SK-N-SH treated with all-trans-retinoic acid at 6 μM for 48 hours (cell line): ENCODE measurements around the gene DEAF1.

Experiments used
- ATAC-seq: fragments of 200-7000 bp; cut with Tn5 transposase; 3 replicates; pipeline ENCODE4 v1.9.1; 2020; ENCODE audit warnings: mild to moderate bottlenecking, moderate library complexity
- ARNTL ChIP-seq: fragments of 450-650 bp; formaldehyde crosslinking; IDR thresholded peaks from 2 replicates; pipeline ENCODE4 v1.5.0; 2020; ENCODE audit warnings: low read depth, mild to moderate bottlenecking, moderate library complexity, borderline replicate concordance
- BACH2 ChIP-seq: fragments of 250-450 bp; sonication (Bioruptor Pico); IDR thresholded peaks from 2 replicates; pipeline ENCODE4 v1.9.0; 2021; ENCODE audit warnings: mild to moderate bottlenecking, borderline replicate concordance
- CSDC2 ChIP-seq: fragments of 250-450 bp; sonication (Bioruptor Pico); IDR thresholded peaks from 2 replicates; pipeline ENCODE4 v1.5.0; 2020; ENCODE audit warnings: mild to moderate bottlenecking, moderate library complexity
- ESRRG ChIP-seq: fragments of 250-450 bp; sonication (Bioruptor Pico); IDR thresholded peaks from 2 replicates; pipeline ENCODE4 v1.6.1; 2021; ENCODE audit warnings: mild to moderate bottlenecking
- GLIS3 ChIP-seq: fragments of 250-450 bp; sonication (Bioruptor Pico); IDR thresholded peaks from 2 replicates; pipeline ENCODE4 v1.5.0; 2020; ENCODE audit warnings: mild to moderate bottlenecking, moderate library complexity
- ISL1 ChIP-seq: fragments of 250-450 bp; sonication (Bioruptor Pico); IDR thresholded peaks from 2 replicates; pipeline ENCODE4 v2.1.2; 2022; ENCODE audit warnings: mild to moderate bottlenecking, moderate library complexity
- OSR1 ChIP-seq: fragments of 250-450 bp; sonication (Bioruptor Pico); IDR thresholded peaks from 2 replicates; pipeline ENCODE4 v1.8.0; 2022; ENCODE audit warnings: moderate library complexity, mild to moderate bottlenecking, inconsistent platforms
- PATZ1 ChIP-seq: fragments of 250-450 bp; sonication (Bioruptor Pico); IDR thresholded peaks from 2 replicates; pipeline ENCODE4 v1.8.0; 2020; ENCODE audit warnings: mild to moderate bottlenecking, moderate library complexity, borderline replicate concordance
- POU6F1 ChIP-seq: fragments of 250-450 bp; sonication (Bioruptor Pico); IDR thresholded peaks from 2 replicates; pipeline ENCODE4 v1.8.0; 2021; ENCODE audit warnings: low read depth, mild to moderate bottlenecking, moderate library complexity, borderline replicate concordance
- PPARA ChIP-seq: fragments of 250-450 bp; sonication (Bioruptor Pico); IDR thresholded peaks from 2 replicates; pipeline ENCODE4 v1.5.0; 2020; ENCODE audit warnings: mild to moderate bottlenecking, borderline replicate concordance
- RARB ChIP-seq: fragments of 250-450 bp; sonication (Bioruptor Pico); IDR thresholded peaks from 2 replicates; pipeline ENCODE4 v1.8.0; 2021; ENCODE audit warnings: mild to moderate bottlenecking, moderate library complexity
- SNAI2 ChIP-seq: fragments of 250-450 bp; sonication (Bioruptor Pico); IDR thresholded peaks from 2 replicates; pipeline ENCODE4 v1.5.0; 2020; ENCODE audit warnings: mild to moderate bottlenecking, moderate library complexity
- TOX ChIP-seq: fragments of 250-450 bp; sonication (Bioruptor Pico); IDR thresholded peaks from 2 replicates; pipeline ENCODE4 v1.8.0; 2021; ENCODE audit warnings: mild to moderate bottlenecking, moderate library complexity, borderline replicate concordance
- TSHZ2 ChIP-seq: fragments of 250-450 bp; sonication (Bioruptor Pico); IDR thresholded peaks from 2 replicates; pipeline ENCODE4 v1.5.0; 2020; ENCODE audit warnings: mild to moderate bottlenecking, moderate library complexity
- ZC3H10 ChIP-seq: fragments of 250-450 bp; sonication (Bioruptor Pico); IDR thresholded peaks from 2 replicates; pipeline ENCODE4 v1.5.1; 2021; ENCODE audit warnings: mild to moderate bottlenecking, moderate library complexity
- ZFP3 ChIP-seq: fragments of 250-450 bp; sonication (Bioruptor Pico); IDR thresholded peaks from 2 replicates; pipeline ENCODE4 v1.5.0; 2020; ENCODE audit warnings: mild to moderate bottlenecking, moderate library complexity
- ZFP30 ChIP-seq: fragments of 450-650 bp; formaldehyde crosslinking; IDR thresholded peaks from 2 replicates; pipeline ENCODE4 v1.5.0; 2022; ENCODE audit warnings: mild to moderate bottlenecking, moderate library complexity
- ZNF565 ChIP-seq: fragments of 450-650 bp; formaldehyde crosslinking; conservative IDR thresholded peaks from 2 replicates; pipeline ENCODE4 v1.5.0; 2020; ENCODE audit warnings: low read depth, mild to moderate bottlenecking, moderate library complexity
- ZNF70 ChIP-seq: fragments of 450-650 bp; formaldehyde crosslinking; IDR thresholded peaks from 2 replicates; pipeline ENCODE4 v1.5.0; 2020; ENCODE audit warnings: mild to moderate bottlenecking, moderate library complexity
- ZNF8 ChIP-seq: fragments of 450-650 bp; formaldehyde crosslinking; IDR thresholded peaks from 2 replicates; pipeline ENCODE4 v1.5.0; 2020; ENCODE audit warnings: mild to moderate bottlenecking, moderate library complexity
- TF ChIP-seq, protein P1 (sequence below): fragments of 250-450 bp; sonication (Bioruptor Pico); IDR thresholded peaks from 2 replicates; pipeline ENCODE4 v1.5.1; 2020; ENCODE audit warnings: low read depth, mild to moderate bottlenecking, moderate library complexity
- TF ChIP-seq, protein P2 (sequence below): fragments of 250-450 bp; sonication (Bioruptor Pico); IDR thresholded peaks from 2 replicates; pipeline ENCODE4 v1.5.1; 2021; ENCODE audit warnings: mild to moderate bottlenecking, moderate library complexity

Gene DEAF1

GRCh38 chr11:696955-697491 is 2.0 kb upstream of the DEAF1 start (continued):
- TF ChIP-seq TSHZ2 (no peak), ESRRG (CRISPR knock-in tag) (no peak), SNAI2 (no peak)

DNA sequence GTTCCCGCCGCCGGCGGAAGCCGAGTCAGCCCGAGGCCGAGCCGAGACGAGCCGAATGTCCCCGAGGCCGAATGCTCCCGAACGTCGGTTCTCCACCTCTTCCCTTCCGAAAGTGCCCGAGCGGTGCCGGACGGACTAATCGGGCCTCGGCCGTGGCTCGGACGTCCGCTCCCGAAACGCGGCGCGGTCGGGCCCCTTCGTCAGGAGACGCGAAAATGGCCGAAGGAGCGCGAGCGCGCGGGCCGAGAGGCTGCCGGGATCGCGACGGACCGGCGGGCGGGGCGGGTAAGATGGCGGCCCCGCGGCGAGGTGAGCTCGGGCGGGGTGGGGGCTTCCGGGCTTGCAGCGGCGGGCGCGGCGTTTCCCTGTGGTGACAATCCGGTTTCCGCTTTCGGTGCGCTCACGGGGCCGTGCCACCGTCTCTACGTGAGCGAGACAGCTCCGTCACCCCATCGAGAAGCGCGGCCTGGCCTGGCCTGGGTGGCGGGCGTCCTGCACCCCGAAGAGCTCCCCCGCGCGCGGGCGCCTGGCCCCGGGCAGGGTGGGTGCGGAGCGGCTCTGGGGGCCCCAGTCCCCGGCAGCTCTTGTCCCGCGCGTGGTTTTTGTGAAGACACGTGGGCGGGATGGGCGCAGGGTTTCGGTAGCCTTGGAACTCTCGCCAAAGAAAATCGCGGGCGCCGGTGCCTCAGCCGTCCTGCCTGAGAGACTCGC is 671 bp upstream of the DEAF1 start, which contains the start of gene TMEM80:
TMEM80 (plus strand) TSS at position 279 of the 711 bp plus-strand sequence; CDS start at position 291, 12 bp downstream.
- TF ChIP-seq ARNTL: no peak
- TF ChIP-seq POU6F1 (CRISPR knock-in tag): no peak
- no peak for TF ChIP-seq PPARA
- ATAC-seq: peak; percentile 88

GRCh38 chr11:695288-695537 is 191 bp upstream of the DEAF1 start:
- no peak for ATAC-seq

DNA sequence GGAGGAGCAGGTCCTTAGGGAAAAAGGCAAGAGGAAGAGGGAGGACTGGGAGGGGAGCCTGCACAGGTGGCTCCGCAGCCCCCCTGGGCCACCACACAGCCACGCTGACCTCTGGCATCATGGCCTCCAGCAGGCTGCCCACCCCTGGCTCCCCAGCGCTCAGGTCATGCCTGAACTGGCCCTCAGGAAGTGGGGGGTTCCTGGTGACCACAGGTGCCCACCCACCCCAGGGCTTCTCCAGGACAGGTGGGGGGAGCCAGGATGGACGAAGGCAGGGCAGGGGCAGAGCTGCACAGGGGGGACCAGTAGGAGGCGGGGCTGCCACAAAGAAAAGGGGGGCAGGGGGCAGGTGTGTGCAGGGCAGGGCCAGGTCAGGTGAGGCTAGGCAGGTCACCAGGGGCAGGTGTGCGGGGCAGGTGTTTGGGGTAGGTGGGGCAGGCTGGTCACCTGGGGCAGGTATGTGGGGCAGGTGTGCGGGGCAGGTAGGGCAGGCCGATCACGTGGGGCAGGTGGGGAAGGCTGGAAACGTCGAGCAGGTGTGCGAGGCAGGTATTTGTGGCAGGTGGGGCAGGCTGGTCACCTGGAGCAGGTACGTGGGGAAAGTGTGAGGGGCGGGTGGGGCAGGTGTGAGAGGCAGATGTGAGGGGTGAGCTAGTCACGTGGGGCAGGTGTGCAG is 997 bp downstream of the DEAF1 start:
- no peak for ATAC-seq
- TF ChIP-seq PATZ1 (CRISPR knock-in tag) (no peak), TOX (CRISPR knock-in tag) (no peak), GLIS3 (CRISPR knock-in tag) (no peak), BACH2 (CRISPR knock-in tag) (no peak), SNAI2 (no peak), ZFP30 (CRISPR knock-in tag) (no peak), ZNF8 (CRISPR knock-in tag) (no peak), POU6F1 (CRISPR knock-in tag) (no peak), CSDC2 (no peak), ESRRG (CRISPR knock-in tag) (no peak), ZNF565 (CRISPR knock-in tag) (no peak), ISL1 (no peak), OSR1 (CRISPR knock-in tag) (no peak), TSHZ2 (no peak), ZNF70 (no peak)
- TF ChIP-seq, protein P1, sequence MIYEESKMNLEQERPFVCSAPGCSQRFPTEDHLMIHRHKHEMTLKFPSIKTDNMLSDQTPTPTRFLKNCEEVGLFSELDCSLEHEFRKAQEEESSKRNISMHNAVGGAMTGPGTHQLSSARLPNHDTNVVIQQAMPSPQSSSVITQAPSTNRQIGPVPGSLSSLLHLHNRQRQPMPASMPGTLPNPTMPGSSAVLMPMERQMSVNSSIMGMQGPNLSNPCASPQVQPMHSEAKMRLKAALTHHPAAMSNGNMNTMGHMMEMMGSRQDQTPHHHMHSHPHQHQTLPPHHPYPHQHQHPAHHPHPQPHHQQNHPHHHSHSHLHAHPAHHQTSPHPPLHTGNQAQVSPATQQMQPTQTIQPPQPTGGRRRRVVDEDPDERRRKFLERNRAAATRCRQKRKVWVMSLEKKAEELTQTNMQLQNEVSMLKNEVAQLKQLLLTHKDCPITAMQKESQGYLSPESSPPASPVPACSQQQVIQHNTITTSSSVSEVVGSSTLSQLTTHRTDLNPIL (CRISPR knock-in tag): no peak

More at GRCh38 chr11:695288-695537, 191 bp upstream of the DEAF1 start:
- TF ChIP-seq, protein P2, sequence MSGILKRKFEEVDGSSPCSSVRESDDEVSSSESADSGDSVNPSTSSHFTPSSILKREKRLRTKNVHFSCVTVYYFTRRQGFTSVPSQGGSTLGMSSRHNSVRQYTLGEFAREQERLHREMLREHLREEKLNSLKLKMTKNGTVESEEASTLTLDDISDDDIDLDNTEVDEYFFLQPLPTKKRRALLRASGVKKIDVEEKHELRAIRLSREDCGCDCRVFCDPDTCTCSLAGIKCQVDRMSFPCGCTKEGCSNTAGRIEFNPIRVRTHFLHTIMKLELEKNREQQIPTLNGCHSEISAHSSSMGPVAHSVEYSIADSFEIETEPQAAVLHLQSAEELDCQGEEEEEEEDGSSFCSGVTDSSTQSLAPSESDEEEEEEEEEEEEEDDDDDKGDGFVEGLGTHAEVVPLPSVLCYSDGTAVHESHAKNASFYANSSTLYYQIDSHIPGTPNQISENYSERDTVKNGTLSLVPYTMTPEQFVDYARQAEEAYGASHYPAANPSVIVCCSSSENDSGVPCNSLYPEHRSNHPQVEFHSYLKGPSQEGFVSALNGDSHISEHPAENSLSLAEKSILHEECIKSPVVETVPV (CRISPR knock-in tag): no peak
- TF ChIP-seq OSR1 (CRISPR knock-in tag) (no peak), ZC3H10 (CRISPR knock-in tag) (no peak), ZFP3 (no peak), ZNF565 (CRISPR knock-in tag) (no peak), ZNF70 (no peak), RARB (CRISPR knock-in tag) (no peak), ARNTL (no peak), ZNF8 (CRISPR knock-in tag) (no peak)
